NB4 (cell line): ENCODE results near the gene GNB1.

Experiments
- CTCF ChIP-seq: IDR thresholded peaks from one replicate; pipeline ENCODE4 v1.5.1; 2012; ENCODE audit warnings: low read depth, low read length
- POLR2A ChIP-seq: IDR thresholded peaks from 2 replicates; pipeline ENCODE4 v1.6.1; 2011; ENCODE audit warnings: mild to moderate bottlenecking; ENCODE audit not compliant: insufficient read length; ENCODE audit errors: extremely low read depth

DNA sequence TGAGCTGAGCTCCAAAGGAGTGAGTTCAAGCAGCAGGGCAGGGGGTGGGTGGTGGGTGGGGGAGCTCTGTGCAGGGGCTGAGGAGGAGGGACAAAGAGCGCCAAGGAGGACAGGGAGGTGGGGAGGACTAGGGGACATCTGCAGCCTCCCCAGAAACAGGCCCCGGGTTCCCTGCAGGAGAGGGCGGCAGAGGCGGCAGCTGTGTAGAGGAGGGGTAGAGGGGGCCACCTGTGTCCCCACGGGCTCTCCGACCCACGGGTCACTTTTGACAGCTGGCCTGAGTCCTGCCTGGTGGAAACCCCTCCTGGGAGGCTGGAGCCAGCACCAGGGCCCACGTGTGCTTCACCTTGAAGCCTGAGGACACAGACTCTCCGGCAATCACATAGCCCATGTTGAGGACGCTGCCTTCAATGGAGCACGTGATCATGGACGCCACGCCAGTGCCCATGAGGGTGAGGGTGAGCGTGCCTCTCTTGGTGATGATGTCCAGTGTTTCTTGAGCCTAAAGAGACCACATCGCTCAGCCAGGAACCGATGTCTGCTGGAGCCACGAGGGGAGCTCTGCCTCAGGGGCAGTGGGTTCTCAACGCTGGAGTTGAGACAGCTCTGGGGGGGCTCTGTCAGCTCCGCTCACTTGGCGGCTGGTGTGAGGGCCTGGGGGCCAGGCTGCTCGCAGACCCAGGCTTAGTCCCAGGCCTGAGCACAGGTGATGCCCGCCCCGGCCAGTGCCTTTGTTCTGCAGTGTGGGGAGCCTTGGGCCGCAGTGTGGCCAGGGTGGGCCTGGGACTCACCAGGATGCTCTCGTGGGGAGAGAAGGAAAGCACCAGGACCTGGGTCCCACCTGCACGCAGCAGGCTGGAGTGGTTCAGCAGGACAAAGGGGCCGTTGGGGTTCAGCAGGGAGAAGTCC is 34.8 kb upstream of the GNB1 start:
- TF ChIP-seq POLR2A (no peak), CTCF (no peak)
